MM.1S (cell line): ENCODE measurements around the gene ABCB4.

Experiments
- EZH2 ChIP-seq: fragments of 300-600 bp; sonication (generic); optimal IDR thresholded peaks from 2 replicates; pipeline ENCODE3; 2017; ENCODE audit warnings: low read depth, mild to moderate bottlenecking, antibody characterized with exemption, low read length, mixed read lengths
- EZH2phosphoT487 ChIP-seq: fragments of 300-600 bp; sonication (generic); IDR thresholded peaks from 2 replicates; pipeline ENCODE4 v1.6.1; 2018; ENCODE audit warnings: antibody characterized with exemption, low read length
- TF ChIP-seq, protein P1 (sequence below): fragments of 300-600 bp; sonication (generic); IDR thresholded peaks from 2 replicates; pipeline ENCODE4 v1.5.1; 2016; ENCODE audit warnings: antibody characterized with exemption, low read length, mixed read lengths

DNA sequence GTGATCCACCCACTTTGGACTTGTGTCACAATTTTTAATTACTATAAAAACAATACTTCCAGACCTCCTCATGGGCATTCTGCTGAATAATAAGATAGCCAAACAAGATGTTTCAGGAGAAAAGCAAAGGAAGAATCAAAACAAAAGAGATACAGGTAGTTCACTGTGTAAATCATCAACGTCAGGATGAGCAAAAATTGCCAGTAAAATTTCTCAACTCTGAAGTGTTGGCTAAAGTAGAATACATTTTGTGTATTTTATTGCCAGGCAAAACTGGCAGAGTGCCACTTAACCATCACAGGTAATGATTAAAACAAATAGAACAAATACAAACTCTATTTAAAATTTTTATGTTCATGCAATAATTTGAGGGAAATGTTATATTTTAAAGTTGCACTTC is 24.8 kb downstream of the ABCB4 start:
- TF ChIP-seq, protein P1, sequence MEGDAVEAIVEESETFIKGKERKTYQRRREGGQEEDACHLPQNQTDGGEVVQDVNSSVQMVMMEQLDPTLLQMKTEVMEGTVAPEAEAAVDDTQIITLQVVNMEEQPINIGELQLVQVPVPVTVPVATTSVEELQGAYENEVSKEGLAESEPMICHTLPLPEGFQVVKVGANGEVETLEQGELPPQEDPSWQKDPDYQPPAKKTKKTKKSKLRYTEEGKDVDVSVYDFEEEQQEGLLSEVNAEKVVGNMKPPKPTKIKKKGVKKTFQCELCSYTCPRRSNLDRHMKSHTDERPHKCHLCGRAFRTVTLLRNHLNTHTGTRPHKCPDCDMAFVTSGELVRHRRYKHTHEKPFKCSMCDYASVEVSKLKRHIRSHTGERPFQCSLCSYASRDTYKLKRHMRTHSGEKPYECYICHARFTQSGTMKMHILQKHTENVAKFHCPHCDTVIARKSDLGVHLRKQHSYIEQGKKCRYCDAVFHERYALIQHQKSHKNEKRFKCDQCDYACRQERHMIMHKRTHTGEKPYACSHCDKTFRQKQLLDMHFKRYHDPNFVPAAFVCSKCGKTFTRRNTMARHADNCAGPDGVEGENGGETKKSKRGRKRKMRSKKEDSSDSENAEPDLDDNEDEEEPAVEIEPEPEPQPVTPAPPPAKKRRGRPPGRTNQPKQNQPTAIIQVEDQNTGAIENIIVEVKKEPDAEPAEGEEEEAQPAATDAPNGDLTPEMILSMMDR, result no peak
- TF ChIP-seq EZH2phosphoT487 (no peak), EZH2 (no peak)
